LHCN-M2 (cell line): ENCODE results near the gene TEX22. TPM values are rescaled to one million over a fixed set of nuclear protein-coding genes. Genes with fewer than 3 reads are reported as not detected.
A peak's percentile ranks its signal among the peaks of the same experiment; 100 is the strongest.

Experiments
- DNase-seq: peaks from one replicate; pipeline ENCODE4 v3.0.0-alpha.2; 2012; ENCODE audit warnings: low read depth
- total RNA-seq: library from RNA; depleted of rRNA; stranded (reverse); fragments of >200 nt; gene quantifications from 2 replicates; pipeline ENCODE4 v1.2.3, GENCODE V29; 2014

Gene TEX22
- total RNA-seq, 1 experiment from 2014 or later = 0.06 TPM

GRCh38 chr14:105420101-105420973 lies 22.0 kb downstream of the TEX22 start:
- no peak for DNase-seq

GRCh38 chr14:105420974-105421674 lies 22.8 kb downstream of the TEX22 start:
- no peak for DNase-seq

- DNase-seq = no peak
Measured at GRCh38 chr14:105421723-105422615, 23.6 kb downstream of the TEX22 start.

GRCh38 chr14:105422695-105423487 lies 24.6 kb downstream of the TEX22 start:
- no peak for DNase-seq

GRCh38 chr14:105423488-105424195 lies 25.3 kb downstream of the TEX22 start:
- DNase-seq = no peak

GRCh38 chr14:105424861-105425260 lies 26.5 kb downstream of the TEX22 start:
- DNase-seq = no peak

GRCh38 chr14:105425823-105426247 lies 27.5 kb downstream of the TEX22 start:
- DNase-seq = no peak

- no peak for DNase-seq
Measured at GRCh38 chr14:105426416-105427130, 28.2 kb downstream of the TEX22 start.

GRCh38 chr14:105427412-105427811 lies 29.1 kb downstream of the TEX22 start:
- no peak for DNase-seq

- DNase-seq = no peak
Measured at GRCh38 chr14:105427936-105428485, 29.7 kb downstream of the TEX22 start.

- no peak for DNase-seq
Measured at GRCh38 chr14:105430042-105430441, 31.7 kb downstream of the TEX22 start.

- DNase-seq = peak; percentile 87
Measured at GRCh38 chr14:105430565-105430964, 32.2 kb downstream of the TEX22 start.

GRCh38 chr14:105431256-105431655 lies 32.9 kb downstream of the TEX22 start:
- DNase-seq = no peak

GRCh38 chr14:105432657-105433056 lies 34.3 kb downstream of the TEX22 start:
- DNase-seq = no peak

- DNase-seq = no peak
Measured at GRCh38 chr14:105433161-105433605, 34.8 kb downstream of the TEX22 start.

GRCh38 chr14:105436402-105436801 lies 38.1 kb downstream of the TEX22 start:
- no peak for DNase-seq

GRCh38 chr14:105436891-105437722 lies 38.8 kb downstream of the TEX22 start:
- no peak for DNase-seq
